Measurements from ENCODE around the gene BHMT.

DNA sequence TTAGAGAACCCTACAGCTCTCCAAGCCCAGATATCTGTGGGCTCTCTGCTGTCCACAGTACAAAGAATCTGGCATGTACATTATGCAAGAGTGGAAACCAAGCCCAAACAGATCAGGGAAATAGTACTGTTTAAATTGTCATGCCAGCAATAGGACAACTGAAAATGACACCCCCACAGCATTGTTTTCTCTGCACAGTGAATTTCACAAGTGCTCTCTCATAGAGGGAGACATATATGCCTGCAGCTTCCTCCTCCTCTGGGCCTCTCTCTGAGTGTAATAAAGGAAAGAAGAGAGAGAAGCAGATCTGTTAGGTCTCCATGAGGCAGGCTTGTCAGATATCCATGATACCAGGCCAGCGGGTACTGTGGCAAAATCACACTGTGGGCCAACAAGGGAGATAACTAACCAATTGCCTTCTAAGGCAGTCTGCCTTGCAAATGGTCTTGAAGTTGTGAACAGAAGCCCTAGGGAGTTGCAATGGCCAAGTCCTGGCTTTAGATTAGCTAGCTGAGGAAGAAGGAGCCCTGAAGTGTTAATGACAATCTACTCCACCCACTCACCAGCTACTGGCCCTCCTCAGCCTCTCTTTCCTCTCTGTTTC is 69.9 kb downstream of the BHMT start:
- TF ChIP-seq, protein P1, sequence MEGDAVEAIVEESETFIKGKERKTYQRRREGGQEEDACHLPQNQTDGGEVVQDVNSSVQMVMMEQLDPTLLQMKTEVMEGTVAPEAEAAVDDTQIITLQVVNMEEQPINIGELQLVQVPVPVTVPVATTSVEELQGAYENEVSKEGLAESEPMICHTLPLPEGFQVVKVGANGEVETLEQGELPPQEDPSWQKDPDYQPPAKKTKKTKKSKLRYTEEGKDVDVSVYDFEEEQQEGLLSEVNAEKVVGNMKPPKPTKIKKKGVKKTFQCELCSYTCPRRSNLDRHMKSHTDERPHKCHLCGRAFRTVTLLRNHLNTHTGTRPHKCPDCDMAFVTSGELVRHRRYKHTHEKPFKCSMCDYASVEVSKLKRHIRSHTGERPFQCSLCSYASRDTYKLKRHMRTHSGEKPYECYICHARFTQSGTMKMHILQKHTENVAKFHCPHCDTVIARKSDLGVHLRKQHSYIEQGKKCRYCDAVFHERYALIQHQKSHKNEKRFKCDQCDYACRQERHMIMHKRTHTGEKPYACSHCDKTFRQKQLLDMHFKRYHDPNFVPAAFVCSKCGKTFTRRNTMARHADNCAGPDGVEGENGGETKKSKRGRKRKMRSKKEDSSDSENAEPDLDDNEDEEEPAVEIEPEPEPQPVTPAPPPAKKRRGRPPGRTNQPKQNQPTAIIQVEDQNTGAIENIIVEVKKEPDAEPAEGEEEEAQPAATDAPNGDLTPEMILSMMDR (conservative IDR thresholded peaks at IDR 0.05), result no peak
- TF ChIP-seq ZFX (IDR thresholded peaks at IDR 0.05), result no peak

All from C4-2B (cell line).